ENCODE data around the gene FADS2. TPM values are rescaled to one million over a fixed set of nuclear protein-coding genes. Genes with fewer than 3 reads are reported as not detected.

Gene FADS2
- total and polyA plus RNA-seq, 9 of the 15 experiments (the other 6 are each of a cell fraction or from before 2014, with no cell fraction given) = 2.9 to 42.8 (median 16.2) TPM

GRCh38 chr11:61869708-61870451 is 41.8 kb downstream of the FADS2 start (continued):
- TF ChIP-seq ARID4B (CRISPR knock-in tag; IDR thresholded peaks at IDR 0.05) = no peak
- no peak for TF ChIP-seq AFF1 (IDR thresholded peaks at IDR 0.05; ENCODE audit: low read depth in 1 of 2, partially characterized antibody in 2 of 2)
- no peak for TF ChIP-seq ELF1 (tag; IDR thresholded peaks at IDR 0.05)
- TF ChIP-seq RBM39 (optimal IDR thresholded peaks at IDR 0.05; ENCODE audit: low read depth, low read length) = no peak
- TF ChIP-seq KDM4B (IDR thresholded peaks at IDR 0.05; ENCODE audit: borderline replicate concordance in 2 of 2, low read depth in 1 of 2) = peak in 1 of 2 experiments; percentile 86; a peak in 2 of 4 replicates
- TF ChIP-seq NFRKB (IDR thresholded peaks at IDR 0.05; ENCODE audit: low read depth) = peak; percentile 72; the same call in 1 of the 2 replicates
- no peak for TF ChIP-seq ZNF740 (CRISPR knock-in tag; IDR thresholded peaks at IDR 0.05)
- TF ChIP-seq ZNF740 (tag; IDR thresholded peaks at IDR 0.05) = 0 out of 4 replicates have a peak, but pooled peaks of 1 of the 2 experiments have one; percentile 7
- no peak for TF ChIP-seq ZNF217 (CRISPR knock-in tag; IDR thresholded peaks at IDR 0.05)
- no peak for TF ChIP-seq MLX (CRISPR knock-in tag; conservative IDR thresholded peaks at IDR 0.05)
- no peak for TF ChIP-seq FOS (IDR thresholded peaks at IDR 0.05; ENCODE audit: extremely low read depth, insufficient read length)
